K562 (cell line): ENCODE results near the gene AJUBA. TPM values are rescaled to one million over a fixed set of nuclear protein-coding genes. Genes with fewer than 3 reads are reported as not detected.

Experiments
- CBFA2T3 ChIP-seq: fragments of 450-650 bp; IDR thresholded peaks from 2 replicates; pipeline ENCODE4 v1.6.1; 2017
- DIDO1 ChIP-seq: fragments of 450-650 bp; IDR thresholded peaks from 2 replicates; pipeline ENCODE4 v1.6.1; 2016; ENCODE audit warnings: low read depth, missing biosample characterization, missing genetic modification characterization
- FOXM1 ChIP-seq, 2 experiments: fragments of 450-650 bp in 1 of 2; sonication (generic) in 1 of 2; formaldehyde crosslinking in 1 of 2; IDR thresholded peaks; 2 replicates each; pipeline versions ENCODE4 v1.6.1 to v1.9.0; 2017 to 2022; ENCODE audit warnings: low read depth in 2 of 2, mild to moderate bottlenecking in 2 of 2, missing genetic modification reagents in 1 of 2, moderate library complexity in 1 of 2
- KDM1A ChIP-seq, 2 experiments: fragments of 450-650 bp; IDR thresholded peaks; 2 replicates each; pipeline ENCODE4 v1.6.1; 2016; ENCODE audit warnings: mild to moderate bottlenecking in 2 of 2
- KLF1 ChIP-seq: fragments of 450-650 bp; IDR thresholded peaks from 2 replicates; pipeline ENCODE4 v1.6.1; 2016; ENCODE audit warnings: missing genetic modification characterization, missing compliant biosample characterization
- L3MBTL2 ChIP-seq: fragments of 450-650 bp; IDR thresholded peaks from 2 replicates; pipeline ENCODE4 v1.6.1; 2016; ENCODE audit warnings: mild to moderate bottlenecking, moderate library complexity
- MBD2 ChIP-seq: sonication (generic); IDR thresholded peaks from 2 replicates; pipeline ENCODE4 v1.6.1; 2016; ENCODE audit warnings: low read depth, borderline replicate concordance
- MYNN ChIP-seq, 2 experiments: sonication (generic); formaldehyde crosslinking in 1 of 2; IDR thresholded peaks; 2 replicates each; pipeline versions ENCODE4 v1.5.0 to v1.6.1; 2016 to 2020; ENCODE audit warnings: antibody characterized with exemption in 1 of 2, missing genetic modification reagents in 1 of 2
- OTX1 ChIP-seq: fragments of 450-650 bp; formaldehyde crosslinking; IDR thresholded peaks from 2 replicates; pipeline ENCODE4 v1.4.0; 2022; ENCODE audit warnings: mild to moderate bottlenecking
- SMAD4 ChIP-seq: fragments of 250-450 bp; sonication (Bioruptor Pico); conservative IDR thresholded peaks from 2 replicates; pipeline ENCODE4 v1.8.0; 2021; ENCODE audit warnings: inconsistent platforms, mild to moderate bottlenecking, moderate library complexity
- SMARCA4 ChIP-seq: fragments of 450-650 bp; IDR thresholded peaks from 2 replicates; pipeline ENCODE4 v1.6.1; 2016
- SMARCC2 ChIP-seq: fragments of 450-650 bp; IDR thresholded peaks from 2 replicates; pipeline ENCODE4 v1.6.1; 2017; ENCODE audit warnings: antibody characterized with exemption, moderate library complexity, mild to moderate bottlenecking, low read depth
- SOX6 ChIP-seq: fragments of 450-650 bp; IDR thresholded peaks from 2 replicates; pipeline ENCODE4 v1.6.1; 2014; ENCODE audit warnings: mild to moderate bottlenecking
- TEAD4 ChIP-seq, 2 experiments: sonication (generic) in 1 of 2; formaldehyde crosslinking in 1 of 2; IDR thresholded peaks; 2 replicates each; pipeline versions ENCODE4 v1.6.1 to v1.8.0; 2012 to 2022; ENCODE audit warnings: borderline replicate concordance in 1 of 2, inconsistent platforms in 1 of 2, low read length in 1 of 2, mild to moderate bottlenecking in 1 of 2, missing genetic modification reagents in 1 of 2
- TRIM24 ChIP-seq, 2 experiments: fragments of 450-650 bp; IDR thresholded peaks; 2 replicates each; pipeline ENCODE4 v1.6.1; 2016
- ZNF384 ChIP-seq: IDR thresholded peaks from 2 replicates; pipeline ENCODE4 v1.6.1; 2012; ENCODE audit warnings: low read depth, low read length, improper control_type of control experiment
- ZNF785 ChIP-seq: fragments of 250-450 bp; sonication (Bioruptor Pico); IDR thresholded peaks from 2 replicates; pipeline ENCODE4 v1.4.0; 2020; ENCODE audit warnings: mild to moderate bottlenecking
- polyA plus RNA-seq, 8 experiments: library from polyadenylated mRNA; depleted of rRNA in 4 of 8; stranded (reverse) in 5 of 8; unstranded in 3 of 8; fragments of >200 nt; fragmentation: Nextera tagmentation in 2 of 8; fragmentation: Illumina TruSeq in 1 of 8; extraction: Ambion mirVana in 2 of 8; extraction: Trizol in 1 of 8; gene quantifications; 2 replicates each; pipeline versions ENCODE4 v1.2.1 to v1.2.3, GENCODE V29; 2011 to 2014; ENCODE audit warnings: inconsistent platforms in 1 of 8, missing spikeins in 1 of 8
- total RNA-seq, 7 experiments: library from RNA; depleted of rRNA in 6 of 7; stranded (reverse); fragments of >200 nt in 6 of 7; fragmentation: Illumina TruSeq in 2 of 7; extraction: Trizol in 2 of 7; gene quantifications; 2 replicates each; pipeline versions ENCODE4 v1.2.1 to v1.2.3, GENCODE V29; 2011 to 2021; ENCODE audit warnings: low replicate concordance in 1 of 7
- TF ChIP-seq, protein P1 (sequence below), 2 experiments: fragments of 450-650 bp; conservative IDR thresholded peaks; 2 replicates each; pipeline ENCODE4 v1.6.1; 2017; ENCODE audit warnings: mild to moderate bottlenecking in 2 of 2, moderate library complexity in 2 of 2
- TF ChIP-seq, protein P2 (sequence below): sonication (generic); formaldehyde crosslinking; IDR thresholded peaks from 2 replicates; pipeline ENCODE4 v1.8.1; 2023; ENCODE audit warnings: mild to moderate bottlenecking, missing genetic modification reagents
- TF ChIP-seq, protein P3 (sequence below), 2 experiments: fragments of 450-650 bp; IDR thresholded peaks; 2 replicates each; pipeline ENCODE4 v1.6.1; 2016
- TF ChIP-seq, protein P4 (sequence below): sonication (generic); IDR thresholded peaks from 2 replicates; pipeline ENCODE4 v1.6.1; 2016

AJUBA gene
- total and polyA plus RNA-seq, 9 of the 15 experiments (the other 6 are each of a cell fraction or from before 2014, with no cell fraction given), result 0.73 to 4.7 (median 2.8) TPM

DNA sequence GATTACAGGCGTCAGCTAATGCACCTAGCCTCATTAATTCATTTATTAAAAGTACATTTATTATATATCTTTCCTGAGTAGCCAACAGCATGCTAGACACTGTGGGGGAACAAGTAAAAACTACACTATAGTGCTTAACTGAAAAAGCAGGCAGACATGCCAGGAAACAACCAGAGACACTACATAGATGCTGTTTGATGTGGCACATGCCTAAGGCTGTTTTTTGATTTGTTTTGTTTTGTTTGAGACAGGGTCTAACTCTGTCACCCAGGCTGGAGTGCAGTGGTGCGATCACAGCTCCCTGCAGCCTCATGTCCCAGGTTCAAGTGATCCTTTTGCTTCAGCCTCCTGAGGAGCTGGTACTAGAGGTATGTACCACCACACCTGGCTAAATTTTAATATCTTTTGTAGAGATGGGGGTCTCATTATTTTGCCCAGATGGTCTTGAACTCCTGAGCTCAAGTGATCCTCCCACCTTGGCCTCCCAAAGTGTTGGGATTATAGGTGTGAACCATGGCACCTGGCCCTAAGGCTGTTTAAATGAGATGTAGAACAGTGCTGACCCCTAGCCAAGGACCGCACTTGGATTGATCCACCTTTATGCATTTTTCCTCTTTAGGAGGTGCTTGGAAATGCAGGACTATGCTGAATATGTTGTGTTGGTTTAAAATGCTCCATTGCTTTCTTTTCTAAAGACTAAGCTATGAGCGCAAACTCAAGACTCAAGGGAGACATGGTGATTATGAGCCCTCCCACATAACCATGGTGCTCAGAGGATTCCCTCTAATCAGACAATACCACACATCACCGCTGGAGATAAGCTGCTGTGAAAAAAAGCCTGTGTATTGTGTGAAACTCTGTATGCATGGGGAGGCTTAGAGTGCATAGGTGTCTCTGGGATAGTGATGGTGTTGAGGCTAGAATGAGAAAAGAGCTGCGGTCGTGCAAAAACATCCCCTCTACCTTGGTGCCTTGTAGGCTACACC, 38.1 kb upstream of the AJUBA start (continued):
- TF ChIP-seq TEAD4 (IDR thresholded peaks at IDR 0.05; ENCODE audit: low read length) (peak; percentile 88), TEAD4 (CRISPR knock-in tag; IDR thresholded peaks at IDR 0.05; ENCODE audit: borderline replicate concordance) (no peak), OTX1 (CRISPR knock-in tag) (no peak), KDM1A (IDR thresholded peaks at IDR 0.05) (peak; percentile 69 to 75), SMARCA4 (peak; percentile 92), CBFA2T3 (peak; percentile 90), TRIM24 (IDR thresholded peaks at IDR 0.05) (peak in 1 of 2 experiments; percentile 45; a peak in 1 of 4 replicates), DIDO1 (tag) (no peak), KLF1 (no peak), SMARCC2 (peak; percentile 71; the same call in 1 of the 2 replicates), MBD2 (peak; percentile 26; the same call in 1 of the 2 replicates), L3MBTL2 (peak; percentile 18; the same call in 1 of the 2 replicates), FOXM1 (IDR thresholded peaks at IDR 0.05; ENCODE audit: low read depth) (peak; percentile 45; the same call in 1 of the 2 replicates), FOXM1 (CRISPR knock-in tag; IDR thresholded peaks at IDR 0.05; ENCODE audit: low read depth) (no peak), SOX6 (peak; percentile 95), ZNF785 (CRISPR knock-in tag) (no peak), ZNF384 (peak; percentile 95), SMAD4 (CRISPR knock-in tag) (no peak), MYNN (IDR thresholded peaks at IDR 0.05) (peak; percentile 57; the same call in 1 of the 2 replicates), MYNN (CRISPR knock-in tag; IDR thresholded peaks at IDR 0.05) (no peak)
- TF ChIP-seq, protein P1, sequence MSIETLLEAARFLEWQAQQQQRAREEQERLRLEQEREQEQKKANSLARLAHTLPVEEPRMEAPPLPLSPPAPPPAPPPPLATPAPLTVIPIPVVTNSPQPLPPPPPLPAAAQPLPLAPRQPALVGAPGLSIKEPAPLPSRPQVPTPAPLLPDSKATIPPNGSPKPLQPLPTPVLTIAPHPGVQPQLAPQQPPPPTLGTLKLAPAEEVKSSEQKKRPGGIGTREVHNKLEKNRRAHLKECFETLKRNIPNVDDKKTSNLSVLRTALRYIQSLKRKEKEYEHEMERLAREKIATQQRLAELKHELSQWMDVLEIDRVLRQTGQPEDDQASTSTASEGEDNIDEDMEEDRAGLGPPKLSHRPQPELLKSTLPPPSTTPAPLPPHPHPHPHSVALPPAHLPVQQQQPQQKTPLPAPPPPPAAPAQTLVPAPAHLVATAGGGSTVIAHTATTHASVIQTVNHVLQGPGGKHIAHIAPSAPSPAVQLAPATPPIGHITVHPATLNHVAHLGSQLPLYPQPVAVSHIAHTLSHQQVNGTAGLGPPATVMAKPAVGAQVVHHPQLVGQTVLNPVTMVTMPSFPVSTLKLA (conservative IDR thresholded peaks at IDR 0.05), result peak in 1 of 2 experiments; percentile 35; a peak in 1 of 4 replicates
- TF ChIP-seq, protein P2, sequence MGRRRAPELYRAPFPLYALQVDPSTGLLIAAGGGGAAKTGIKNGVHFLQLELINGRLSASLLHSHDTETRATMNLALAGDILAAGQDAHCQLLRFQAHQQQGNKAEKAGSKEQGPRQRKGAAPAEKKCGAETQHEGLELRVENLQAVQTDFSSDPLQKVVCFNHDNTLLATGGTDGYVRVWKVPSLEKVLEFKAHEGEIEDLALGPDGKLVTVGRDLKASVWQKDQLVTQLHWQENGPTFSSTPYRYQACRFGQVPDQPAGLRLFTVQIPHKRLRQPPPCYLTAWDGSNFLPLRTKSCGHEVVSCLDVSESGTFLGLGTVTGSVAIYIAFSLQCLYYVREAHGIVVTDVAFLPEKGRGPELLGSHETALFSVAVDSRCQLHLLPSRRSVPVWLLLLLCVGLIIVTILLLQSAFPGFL (CRISPR knock-in tag), result no peak
- TF ChIP-seq, protein P3, sequence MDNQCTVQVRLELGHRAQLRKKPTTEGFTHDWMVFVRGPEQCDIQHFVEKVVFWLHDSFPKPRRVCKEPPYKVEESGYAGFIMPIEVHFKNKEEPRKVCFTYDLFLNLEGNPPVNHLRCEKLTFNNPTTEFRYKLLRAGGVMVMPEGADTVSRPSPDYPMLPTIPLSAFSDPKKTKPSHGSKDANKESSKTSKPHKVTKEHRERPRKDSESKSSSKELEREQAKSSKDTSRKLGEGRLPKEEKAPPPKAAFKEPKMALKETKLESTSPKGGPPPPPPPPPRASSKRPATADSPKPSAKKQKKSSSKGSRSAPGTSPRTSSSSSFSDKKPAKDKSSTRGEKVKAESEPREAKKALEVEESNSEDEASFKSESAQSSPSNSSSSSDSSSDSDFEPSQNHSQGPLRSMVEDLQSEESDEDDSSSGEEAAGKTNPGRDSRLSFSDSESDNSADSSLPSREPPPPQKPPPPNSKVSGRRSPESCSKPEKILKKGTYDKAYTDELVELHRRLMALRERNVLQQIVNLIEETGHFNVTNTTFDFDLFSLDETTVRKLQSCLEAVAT (IDR thresholded peaks at IDR 0.05), result 0 out of 4 replicates have a peak, but pooled peaks of 1 of the 2 experiments have one; percentile 40
- TF ChIP-seq, protein P4, sequence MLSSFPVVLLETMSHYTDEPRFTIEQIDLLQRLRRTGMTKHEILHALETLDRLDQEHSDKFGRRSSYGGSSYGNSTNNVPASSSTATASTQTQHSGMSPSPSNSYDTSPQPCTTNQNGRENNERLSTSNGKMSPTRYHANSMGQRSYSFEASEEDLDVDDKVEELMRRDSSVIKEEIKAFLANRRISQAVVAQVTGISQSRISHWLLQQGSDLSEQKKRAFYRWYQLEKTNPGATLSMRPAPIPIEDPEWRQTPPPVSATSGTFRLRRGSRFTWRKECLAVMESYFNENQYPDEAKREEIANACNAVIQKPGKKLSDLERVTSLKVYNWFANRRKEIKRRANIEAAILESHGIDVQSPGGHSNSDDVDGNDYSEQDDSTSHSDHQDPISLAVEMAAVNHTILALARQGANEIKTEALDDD, result peak; percentile 50; the same call in 1 of the 2 replicates
